DND-41 (cell line): ENCODE measurements around the gene KIF5A.
"Not testable (repeated sequence)": the region's sequence is repeated elsewhere in the genome, so short reads cannot be mapped to it uniquely, and the experiment has no call there.

Experiments used
- ATAC-seq: fragments of 200-7000 bp; cut with Tn5 transposase; 3 replicates; pipeline ENCODE4 v1.9.1; 2021; ENCODE audit warnings: low read depth; ENCODE audit not compliant: insufficient read depth
- DNase-seq: peaks from one replicate; pipeline ENCODE4 v3.0.0-alpha.2; 2020
- H2AFZ ChIP-seq: 2 replicates; pipeline ENCODE4 v1.6.0; 2012; ENCODE audit warnings: low read depth, low read length
- H3K27ac ChIP-seq: 2 replicates; pipeline ENCODE4 v1.5.1; 2012; ENCODE audit warnings: low read length, inconsistent platforms
- H3K27me3 ChIP-seq: fragments of 200-600 bp; sonication (generic); 2 replicates; pipeline ENCODE4 v1.6.0; 2012; ENCODE audit warnings: low read length, mild to moderate bottlenecking, inconsistent platforms; ENCODE audit not compliant: insufficient read depth, poor library complexity
- H3K36me3 ChIP-seq: 2 replicates; pipeline ENCODE4 v1.5.1; 2012; ENCODE audit warnings: low read length, inconsistent platforms; ENCODE audit not compliant: insufficient read depth
- H3K4me1 ChIP-seq: 2 replicates; pipeline ENCODE4 v1.5.1; 2012; ENCODE audit warnings: mild to moderate bottlenecking, low read length; ENCODE audit not compliant: insufficient read depth
- H3K4me2 ChIP-seq: 2 replicates; pipeline ENCODE4 v1.6.0; 2012; ENCODE audit warnings: mild to moderate bottlenecking, moderate library complexity, low read length, inconsistent platforms; ENCODE audit not compliant: insufficient read depth
- H3K4me3 ChIP-seq, 2 experiments: fragments of 200-600 bp in 1 of 2; shearing (Covaris generic) in 1 of 2; 2 replicates each; pipeline ENCODE4 v1.5.1; 2012 to 2016; ENCODE audit warnings: inconsistent platforms in 2 of 2, low read length in 2 of 2, mild to moderate bottlenecking in 2 of 2, low read depth in 1 of 2, moderate library complexity in 1 of 2
- H3K79me2 ChIP-seq: 2 replicates; pipeline ENCODE4 v1.6.0; 2012; ENCODE audit warnings: low read length, inconsistent platforms; ENCODE audit not compliant: insufficient read depth
- H3K9ac ChIP-seq: 2 replicates; pipeline ENCODE4 v1.6.0; 2012; ENCODE audit warnings: low read depth, mild to moderate bottlenecking, inconsistent platforms, low read length, moderate library complexity
- H3K9me3 ChIP-seq: 2 replicates; pipeline ENCODE4 v1.5.1; 2012; ENCODE audit warnings: low read length, moderate library complexity, mild to moderate bottlenecking, inconsistent platforms; ENCODE audit not compliant: insufficient read depth, severe bottlenecking
- H4K20me1 ChIP-seq: 2 replicates; pipeline ENCODE4 v1.6.0; 2012; ENCODE audit warnings: low read length; ENCODE audit not compliant: insufficient read depth
- CTCF ChIP-seq: IDR thresholded peaks from 2 replicates; pipeline ENCODE4 v1.5.1; 2012; ENCODE audit warnings: borderline replicate concordance, low read length, moderate library complexity, mild to moderate bottlenecking; ENCODE audit not compliant: poor library complexity, severe bottlenecking; ENCODE audit errors: extremely low read depth
- EZH2 ChIP-seq: IDR thresholded peaks from 3 replicates; pipeline ENCODE4 v1.6.1; 2012; ENCODE audit warnings: borderline replicate concordance, low read depth, mild to moderate bottlenecking, moderate library complexity, low read length, inconsistent platforms; ENCODE audit not compliant: severe bottlenecking

Gene KIF5A

GRCh38 chr12:57513266-57513665, 36.6 kb upstream of the KIF5A start:
- H3K27ac ChIP-seq: no peak overlapping the region
- H3K36me3 ChIP-seq: peaks cover 96% of the 10 kb centered on the region

GRCh38 chr12:57513677-57514076, 36.2 kb upstream of the KIF5A start:
- peaks cover 49% of the 10 kb centered on the region; the same call in 1 of the 2 replicates for H4K20me1 ChIP-seq
- not testable (repeated sequence) for H3K9me3 ChIP-seq, DNase-seq, ATAC-seq, H2AFZ ChIP-seq, H3K4me3 ChIP-seq, H3K4me2 ChIP-seq, H3K27me3 ChIP-seq, H3K9ac ChIP-seq, H3K27ac ChIP-seq
- H3K79me2 ChIP-seq: peaks cover 47% of the 10 kb centered on the region
- peaks cover 19% of the 10 kb centered on the region for H3K4me1 ChIP-seq
- H3K36me3 ChIP-seq: peaks cover 96% of the 10 kb centered on the region

More at GRCh38 chr12:57513266-57513665, 36.6 kb upstream of the KIF5A start:
- Histone ChIP-seq H3K27me3 (no peaks in the 10 kb centered on the region), H3K4me1 (peaks cover 15% of the 10 kb centered on the region), H4K20me1 (peaks cover 46% of the 10 kb centered on the region; the same call in 1 of the 2 replicates), H3K4me2 (no peak overlapping the region), H3K9ac (no peak overlapping the region), H3K79me2 (peaks cover 43% of the 10 kb centered on the region), H3K9me3 (no peaks in the 10 kb centered on the region), H2AFZ (no peak overlapping the region), H3K4me3 (no peak overlapping the region)
- no peak for TF ChIP-seq EZH2
- TF ChIP-seq CTCF: no peak
- ATAC-seq (no peak), DNase-seq (no peak)

GRCh38 chr12:57514246-57514645, 35.6 kb upstream of the KIF5A start:
- H3K27me3 ChIP-seq, H3K4me2 ChIP-seq, H3K27ac ChIP-seq, H3K9ac ChIP-seq, H3K9me3 ChIP-seq, H2AFZ ChIP-seq, DNase-seq, ATAC-seq, H3K4me3 ChIP-seq: not testable (repeated sequence)
- Histone ChIP-seq H4K20me1 (peaks cover 54% of the 10 kb centered on the region; the same call in 1 of the 2 replicates), H3K4me1 (peaks cover 25% of the 10 kb centered on the region), H3K79me2 (peaks cover 49% of the 10 kb centered on the region), H3K36me3 (peaks cover 96% of the 10 kb centered on the region)

GRCh38 chr12:57514720-57515407, 35.0 kb upstream of the KIF5A start:
- TF ChIP-seq EZH2: no peak
- TF ChIP-seq CTCF: no peak
- ATAC-seq (no peak), DNase-seq (no peak)
- Histone ChIP-seq H3K4me3 (no peak overlapping the region), H3K27ac (no peak overlapping the region; the same call in 1 of the 2 replicates), H3K4me1 (peaks cover 27% of the 10 kb centered on the region), H4K20me1 (peaks cover 60% of the 10 kb centered on the region), H3K4me2 (no peak overlapping the region), H3K27me3 (no peaks in the 10 kb centered on the region), H3K9ac (no peak overlapping the region), H3K79me2 (peaks cover 52% of the 10 kb centered on the region), H3K36me3 (peaks cover 96% of the 10 kb centered on the region), H2AFZ (no peak overlapping the region), H3K9me3 (no peaks in the 10 kb centered on the region)
